GM21723 (cell line): Measurements from ENCODE around the gene THSD4.
A peak's percentile ranks its signal among the peaks of the same experiment; 100 is the strongest.

Experiments used
- ATAC-seq: cut with Tn5 transposase; IDR thresholded peaks from one replicate; pipeline ENCODE4 v1.9.1; 2021; ENCODE audit warnings: mild to moderate bottlenecking, moderate library complexity; ENCODE audit not compliant: unreplicated experiment

THSD4 gene

GRCh38 chr15:71114887-71115566 lies at the start of gene THSD4:
Gene THSD4 (plus strand): TSS chr15:71115471.
- peak; percentile 86 for ATAC-seq

- no peak for ATAC-seq
Observed at GRCh38 chr15:71066983-71067382, 48.3 kb upstream of the THSD4 start.

GRCh38 chr15:71069693-71070092 lies 45.6 kb upstream of the THSD4 start:
- ATAC-seq: no peak

GRCh38 chr15:71071529-71071928 lies 43.7 kb upstream of the THSD4 start:
- ATAC-seq: no peak

- ATAC-seq: no peak
Observed at GRCh38 chr15:71072423-71072822, 42.8 kb upstream of the THSD4 start.

- no peak for ATAC-seq
Observed at GRCh38 chr15:71078506-71079207, 36.6 kb upstream of the THSD4 start.

GRCh38 chr15:71079208-71080044 lies 35.8 kb upstream of the THSD4 start:
- ATAC-seq: no peak

GRCh38 chr15:71080166-71080565 lies 35.1 kb upstream of the THSD4 start:
- no peak for ATAC-seq

- ATAC-seq: no peak
Observed at GRCh38 chr15:71080705-71081104, 34.6 kb upstream of the THSD4 start.

- no peak for ATAC-seq
Observed at GRCh38 chr15:71082803-71083202, 32.5 kb upstream of the THSD4 start.

GRCh38 chr15:71083349-71083748 lies 31.9 kb upstream of the THSD4 start:
- ATAC-seq: no peak

- ATAC-seq: no peak
Observed at GRCh38 chr15:71084264-71084663, 31.0 kb upstream of the THSD4 start.

- no peak for ATAC-seq
Observed at GRCh38 chr15:71085809-71086208, 29.5 kb upstream of the THSD4 start.

GRCh38 chr15:71088155-71088554 lies 27.1 kb upstream of the THSD4 start:
- ATAC-seq: no peak

- no peak for ATAC-seq
Observed at GRCh38 chr15:71088683-71089082, 26.6 kb upstream of the THSD4 start.

- ATAC-seq: no peak
Observed at GRCh38 chr15:71089801-71090200, 25.5 kb upstream of the THSD4 start.

GRCh38 chr15:71091601-71092000 lies 23.7 kb upstream of the THSD4 start:
- no peak for ATAC-seq

- no peak for ATAC-seq
Observed at GRCh38 chr15:71092056-71092600, 23.1 kb upstream of the THSD4 start.

GRCh38 chr15:71093054-71094024 lies 21.9 kb upstream of the THSD4 start:
- ATAC-seq: no peak

GRCh38 chr15:71094137-71094536 lies 21.1 kb upstream of the THSD4 start:
- ATAC-seq: no peak
